Measurements from ENCODE around the gene NCKAP5L. TPM values are rescaled to one million over a fixed set of nuclear protein-coding genes. Genes with fewer than 3 reads are reported as not detected.

NCKAP5L gene
- total RNA-seq, 1 experiment from 2014 or later = 20.9 TPM

- H3K27ac ChIP-seq = no peak overlapping the region
- H3K27me3 ChIP-seq (ENCODE audit: insufficient read depth, low read depth) = no peaks in the 10 kb centered on the region
- TF ChIP-seq CTCF (conservative IDR thresholded peaks at IDR 0.05) (no peak), EZH2 (IDR thresholded peaks at IDR 0.05; ENCODE audit: low read depth) (no peak)
- no peaks in the 10 kb centered on the region for H3K9me3 ChIP-seq (ENCODE audit: insufficient read depth, low read depth)
- H3K36me3 ChIP-seq (ENCODE audit: low read depth) = no peaks in the 10 kb centered on the region
- H3K4me1 ChIP-seq (replicated peaks; ENCODE audit: insufficient read depth) = no peaks in the 10 kb centered on the region
- H4K20me1 ChIP-seq (ENCODE audit: insufficient read depth) = peaks cover 5% of the 10 kb centered on the region; the same call in 1 of the 2 replicates
- CTCF ChIA-PET = no interaction called here
- no peak overlapping the region for H2AFZ ChIP-seq
- no TSS peak for BruUV-seq (replicated peaks)
- H3K79me2 ChIP-seq (ENCODE audit: low read depth) = no peaks in the 10 kb centered on the region
- POLR2A ChIA-PET (ENCODE audit: unreplicated experiment) = interaction anchor here (0.6 kb wide), 1 partner anchor 64 kb away, joined by 4 read pairs; the partner anchor contains the start of gene TMBIM6
- no peaks in the 10 kb centered on the region for H3K9me2 ChIP-seq (ENCODE audit: insufficient read depth)
- H3F3A ChIP-seq (ENCODE audit: insufficient read depth, low read depth) = no peaks in the 10 kb centered on the region
- H3K4me2 ChIP-seq = no peak overlapping the region
- no peak overlapping the region for H3K4me3 ChIP-seq
- DNase-seq = no peak
- intact Hi-C loops (cut with micrococcal nuclease; ENCODE audit: unreplicated experiment) = no loop called here
These were observed 22.8 kb downstream of the NCKAP5L start for GRCh38 chr12:49805409-49805808.

GRCh38 chr12:49804821-49805220 is 23.4 kb downstream of the NCKAP5L start:
- ChIA-PET POLR2A (ENCODE audit: unreplicated experiment) (no interaction called here), CTCF (no interaction called here)
- no peak overlapping the region for H3K4me2 ChIP-seq
- no peaks in the 10 kb centered on the region for H3K27me3 ChIP-seq (ENCODE audit: insufficient read depth, low read depth)
- no peaks in the 10 kb centered on the region for H3K36me3 ChIP-seq (ENCODE audit: low read depth)
- H3K27ac ChIP-seq = no peak overlapping the region
- BruUV-seq (replicated peaks) = no TSS peak
- intact Hi-C loops (cut with micrococcal nuclease; ENCODE audit: unreplicated experiment) = no loop called here
- no peak overlapping the region for H3K4me3 ChIP-seq
- H4K20me1 ChIP-seq (ENCODE audit: insufficient read depth) = peaks cover 5% of the 10 kb centered on the region; the same call in 1 of the 2 replicates
- no peaks in the 10 kb centered on the region for H3F3A ChIP-seq (ENCODE audit: insufficient read depth, low read depth)
- no peaks in the 10 kb centered on the region for H3K79me2 ChIP-seq (ENCODE audit: low read depth)
- H3K4me1 ChIP-seq (replicated peaks; ENCODE audit: insufficient read depth) = no peaks in the 10 kb centered on the region
- H3K9me2 ChIP-seq (ENCODE audit: insufficient read depth) = no peaks in the 10 kb centered on the region
- no peak for DNase-seq
- H3K9me3 ChIP-seq (ENCODE audit: insufficient read depth, low read depth) = no peaks in the 10 kb centered on the region
- H2AFZ ChIP-seq = no peak overlapping the region
- no peak for TF ChIP-seq EZH2 (IDR thresholded peaks at IDR 0.05; ENCODE audit: low read depth)
- TF ChIP-seq CTCF (conservative IDR thresholded peaks at IDR 0.05) = no peak

- Histone ChIP-seq H3F3A (ENCODE audit: insufficient read depth, low read depth) (no peaks in the 10 kb centered on the region), H3K4me1 (replicated peaks; ENCODE audit: insufficient read depth) (no peaks in the 10 kb centered on the region), H3K27ac (no peak overlapping the region), H3K79me2 (ENCODE audit: low read depth) (no peaks in the 10 kb centered on the region), H3K9me2 (ENCODE audit: insufficient read depth) (no peaks in the 10 kb centered on the region), H4K20me1 (ENCODE audit: insufficient read depth) (peaks cover 5% of the 10 kb centered on the region; the same call in 1 of the 2 replicates), H3K27me3 (ENCODE audit: insufficient read depth, low read depth) (no peaks in the 10 kb centered on the region), H3K4me3 (no peak overlapping the region), H3K4me2 (no peak overlapping the region), H3K36me3 (ENCODE audit: low read depth) (no peaks in the 10 kb centered on the region), H2AFZ (no peak overlapping the region), H3K9me3 (ENCODE audit: insufficient read depth, low read depth) (no peaks in the 10 kb centered on the region)
- ChIA-PET CTCF (no interaction called here), POLR2A (ENCODE audit: unreplicated experiment) (interaction anchor here (0.5 kb wide), 1 partner anchor 78 kb away, joined by 3 read pairs; no protein-coding TSS in a partner anchor)
- TF ChIP-seq CTCF (conservative IDR thresholded peaks at IDR 0.05) (no peak), EZH2 (IDR thresholded peaks at IDR 0.05; ENCODE audit: low read depth) (no peak)
- BruUV-seq (replicated peaks) = no TSS peak
- intact Hi-C loops (cut with micrococcal nuclease; ENCODE audit: unreplicated experiment) = no loop called here
- DNase-seq = no peak
These were observed 24.3 kb downstream of the NCKAP5L start for GRCh38 chr12:49803693-49804450.
